ENCODE measurements around the gene SPINK9. TPM values are rescaled to one million over a fixed set of nuclear protein-coding genes. Genes with fewer than 3 reads are reported as not detected.

The SPINK9 gene
- total RNA-seq, 1 donor from 2014 or later, result not detected

- peaks cover 53% of the 10 kb centered on the region for H3K4me1 ChIP-seq
- peak overlapping the region; percentile 71 to 75 for H3K4me3 ChIP-seq
- TF ChIP-seq POLR2A (IDR thresholded peaks at IDR 0.05), result no peak
- no peak for TF ChIP-seq CTCF (IDR thresholded peaks at IDR 0.05)
- no peak for TF ChIP-seq POLR2AphosphoS5 (IDR thresholded peaks at IDR 0.05; ENCODE audit: insufficient read depth in 1 of 2, low read depth in 1 of 2)
- intact Hi-C loops (cut with DNase I), result no loop called here
- H3K9me3 ChIP-seq, result no peaks in the 10 kb centered on the region
- no peak for DNase-seq (ENCODE audit: extremely low spot score in 2 of 2)
- H3K27ac ChIP-seq, result peak overlapping the region; percentile 85
- no peaks in the 10 kb centered on the region for H3K36me3 ChIP-seq
- H3K27me3 ChIP-seq, result no peaks in the 10 kb centered on the region
Measured at GRCh38 chr5:148384380-148384737, 49.0 kb downstream of the SPINK9 start.

- no peak for DNase-seq (ENCODE audit: extremely low spot score in 2 of 2)
- no peaks in the 10 kb centered on the region for H3K36me3 ChIP-seq
- peak overlapping the region; percentile 71 to 75 for H3K4me3 ChIP-seq
- no peaks in the 10 kb centered on the region for H3K27me3 ChIP-seq
- no peaks in the 10 kb centered on the region for H3K9me3 ChIP-seq
- intact Hi-C loops (cut with DNase I), result no loop called here
- H3K4me1 ChIP-seq, result peaks cover 53% of the 10 kb centered on the region
- TF ChIP-seq POLR2A (IDR thresholded peaks at IDR 0.05) (no peak), POLR2AphosphoS5 (IDR thresholded peaks at IDR 0.05; ENCODE audit: insufficient read depth in 1 of 2, low read depth in 1 of 2) (no peak), CTCF (IDR thresholded peaks at IDR 0.05) (no peak)
- no peak overlapping the region for H3K27ac ChIP-seq
Measured at GRCh38 chr5:148385094-148385493, 49.7 kb downstream of the SPINK9 start.

GRCh38 chr5:148386041-148386440 lies 50.7 kb downstream of the SPINK9 start:
- H3K27me3 ChIP-seq, result no peaks in the 10 kb centered on the region
- no peak for TF ChIP-seq POLR2A (IDR thresholded peaks at IDR 0.05)
- TF ChIP-seq POLR2AphosphoS5 (IDR thresholded peaks at IDR 0.05; ENCODE audit: insufficient read depth in 1 of 2, low read depth in 1 of 2), result no peak
- TF ChIP-seq CTCF (IDR thresholded peaks at IDR 0.05), result no peak
- no peaks in the 10 kb centered on the region for H3K36me3 ChIP-seq
- H3K4me3 ChIP-seq, result no peak overlapping the region
- H3K4me1 ChIP-seq, result peaks cover 58% of the 10 kb centered on the region
- no peaks in the 10 kb centered on the region for H3K9me3 ChIP-seq
- intact Hi-C loops (cut with DNase I), result no loop called here
- no peak overlapping the region for H3K27ac ChIP-seq
- no peak for DNase-seq (ENCODE audit: extremely low spot score in 2 of 2)

- H3K27me3 ChIP-seq, result no peaks in the 10 kb centered on the region
- intact Hi-C loops (cut with DNase I), result no loop called here
- TF ChIP-seq POLR2A (IDR thresholded peaks at IDR 0.05), result no peak
- no peak for TF ChIP-seq POLR2AphosphoS5 (IDR thresholded peaks at IDR 0.05; ENCODE audit: insufficient read depth in 1 of 2, low read depth in 1 of 2)
- TF ChIP-seq CTCF (IDR thresholded peaks at IDR 0.05), result no peak
- H3K36me3 ChIP-seq, result no peaks in the 10 kb centered on the region
- H3K4me1 ChIP-seq, result peaks cover 71% of the 10 kb centered on the region
- H3K9me3 ChIP-seq, result no peaks in the 10 kb centered on the region
- no peak overlapping the region for H3K4me3 ChIP-seq
- no peak for DNase-seq (ENCODE audit: extremely low spot score in 2 of 2)
- H3K27ac ChIP-seq, result no peak overlapping the region
Measured at GRCh38 chr5:148387325-148387724, 52.0 kb downstream of the SPINK9 start.

GRCh38 chr5:148388696-148389095 lies 53.3 kb downstream of the SPINK9 start:
- no peaks in the 10 kb centered on the region for H3K27me3 ChIP-seq
- H3K9me3 ChIP-seq, result no peaks in the 10 kb centered on the region
- no peak overlapping the region for H3K27ac ChIP-seq
- H3K36me3 ChIP-seq, result no peaks in the 10 kb centered on the region
- H3K4me3 ChIP-seq, result no peak overlapping the region
- intact Hi-C loops (cut with DNase I), result no loop called here
- TF ChIP-seq POLR2A (IDR thresholded peaks at IDR 0.05) (no peak), CTCF (IDR thresholded peaks at IDR 0.05) (no peak), POLR2AphosphoS5 (IDR thresholded peaks at IDR 0.05; ENCODE audit: insufficient read depth in 1 of 2, low read depth in 1 of 2) (no peak)
- H3K4me1 ChIP-seq, result peaks cover 72% of the 10 kb centered on the region
- DNase-seq (ENCODE audit: extremely low spot score in 2 of 2), result no peak

Small RNA genes lying within 50 kb of the gene (small RNA-seq; reads per million reads assigned to genes)
- gene RF00017, result not detected

Other genes with a start within 250 kb of the SPINK9 start
- not detected for gene SPINK14, start 167.0 kb upstream of the SPINK9 start, total RNA-seq
- not detected for gene SPINK6, start 132.5 kb upstream of the SPINK9 start, total RNA-seq
- not detected for gene MARCOL, start 97.0 kb upstream of the SPINK9 start, total RNA-seq
- gene SPINK13, start 66.8 kb upstream of the SPINK9 start, total RNA-seq, result not detected
- gene SPINK7, start 23.1 kb upstream of the SPINK9 start, total RNA-seq, result 65.3 TPM
- 40.3 TPM for gene FBXO38, start 48.4 kb downstream of the SPINK9 start, total RNA-seq

Measured in vagina (tissue), 2 donors.